T-helper 17 cell (primary cell): ENCODE data around the gene ANKS1B. TPM values are rescaled to one million over a fixed set of nuclear protein-coding genes. Genes with fewer than 3 reads are reported as not detected.

ENCODE experiments used
- ATAC-seq: fragments of 150-1000 bp; cut with Tn5 transposase; 2 replicates; pipeline ENCODE4 v1.10.0; 2021; ENCODE audit warnings: mild to moderate bottlenecking, moderate library complexity
- DNase-seq, 3 donors: peaks; one replicate each; pipeline versions ENCODE4 v3.0.0 to v3.0.0-alpha.2; 2020 to 2021
- H3K9me3 ChIP-seq: one replicate; pipeline ENCODE4 v1.7.0; 2013; ENCODE audit warnings: low read length, mild to moderate bottlenecking; ENCODE audit not compliant: control insufficient read depth, poor library complexity, severe bottlenecking
- H3K27ac Mint-ChIP-seq: one replicate; pipeline ENCODE4 v1.8.0; 2022; ENCODE audit warnings: mild to moderate bottlenecking, moderate library complexity, mixed read lengths
- H3K27me3 Mint-ChIP-seq: one replicate; pipeline ENCODE4 v1.8.0; 2022; ENCODE audit warnings: mixed read lengths
- H3K36me3 Mint-ChIP-seq: one replicate; pipeline ENCODE4 v1.8.0; 2022; ENCODE audit warnings: low read depth, mixed read lengths
- H3K4me1 Mint-ChIP-seq: one replicate; pipeline ENCODE4 v1.8.0; 2022; ENCODE audit warnings: mild to moderate bottlenecking, mixed read lengths
- H3K4me3 Mint-ChIP-seq: one replicate; pipeline ENCODE4 v1.8.0; 2022; ENCODE audit warnings: mild to moderate bottlenecking, moderate library complexity, mixed read lengths
- total RNA-seq, 4 donors: library from RNA in 2 of 4; stranded (reverse) in 2 of 4; gene quantifications; one replicate each; pipeline ENCODE4 v1.2.3 and lab custom pipeline; 2022 to 2026

ANKS1B gene
- total RNA-seq, 2 donors from 2014 or later = 0.35 to 1.2 TPM

- Mint-ChIP-seq H3K4me1 (peaks cover 4% of the 10 kb centered on the region), H3K27me3 (peaks cover 59% of the 10 kb centered on the region), H3K36me3 (peaks cover 2% of the 10 kb centered on the region), H3K4me3 (peak overlapping the region; percentile 81), H3K27ac (peak overlapping the region; percentile 39)
- no peaks in the 10 kb centered on the region for H3K9me3 ChIP-seq
- DNase-seq (no peak), ATAC-seq (no peak)
Measured at GRCh38 chr12:99983456-99984258, 1.1 kb downstream of the ANKS1B start.

GRCh38 chr12:99981639-99982190 is 3.0 kb downstream of the ANKS1B start:
- H3K36me3 Mint-ChIP-seq = peaks cover 2% of the 10 kb centered on the region
- H3K4me1 Mint-ChIP-seq = peaks cover 4% of the 10 kb centered on the region
- H3K27ac Mint-ChIP-seq = no peak overlapping the region
- no peak overlapping the region for H3K4me3 Mint-ChIP-seq
- ATAC-seq (no peak), DNase-seq (no peak)
- H3K27me3 Mint-ChIP-seq = peaks cover 57% of the 10 kb centered on the region
- H3K9me3 ChIP-seq = no peaks in the 10 kb centered on the region

DNA sequence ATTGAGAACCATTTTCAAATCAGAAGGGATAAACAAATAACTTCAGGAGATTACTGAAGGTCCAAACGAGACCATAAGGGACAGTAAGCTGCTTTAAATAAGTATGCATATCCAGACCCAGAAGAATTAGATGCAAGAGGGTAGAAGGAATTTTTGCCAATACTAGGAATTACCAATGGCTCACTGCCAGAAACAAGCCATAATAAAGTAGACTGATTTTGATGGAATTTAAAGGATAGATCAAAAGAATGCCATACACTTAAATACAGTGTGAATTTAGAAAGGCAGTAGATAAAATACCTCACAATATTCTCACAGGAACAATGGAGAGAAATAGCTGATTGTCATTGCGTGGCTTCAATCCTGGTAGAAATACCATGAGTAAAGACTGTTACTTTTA is 5.3 kb downstream of the ANKS1B start:
- Mint-ChIP-seq H3K27me3 (peaks cover 42% of the 10 kb centered on the region), H3K27ac (no peak overlapping the region), H3K4me3 (no peak overlapping the region), H3K36me3 (peaks cover 2% of the 10 kb centered on the region), H3K4me1 (no peaks in the 10 kb centered on the region)
- DNase-seq = no peak
- no peak for ATAC-seq
- no peaks in the 10 kb centered on the region for H3K9me3 ChIP-seq

DNA sequence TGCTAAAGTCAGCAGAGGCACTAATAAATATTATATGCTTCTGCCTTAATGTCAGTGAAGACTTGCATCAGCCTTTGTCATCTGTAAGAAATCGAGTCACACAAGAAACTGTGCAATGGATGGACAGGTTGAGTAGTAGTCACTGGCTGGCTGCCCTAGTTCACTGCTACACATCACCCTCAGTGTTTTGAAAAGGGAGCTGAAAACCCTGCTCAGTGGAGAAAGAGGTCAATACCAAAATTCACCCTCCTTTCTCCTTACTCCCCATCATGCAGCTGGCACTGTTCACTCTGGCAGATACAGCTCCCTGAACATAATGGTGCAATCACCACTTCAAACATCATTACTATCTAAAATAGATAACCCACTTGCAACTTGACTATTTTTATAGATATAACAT is 6.6 kb downstream of the ANKS1B start:
- peaks cover under 1% of the 10 kb centered on the region for H3K36me3 Mint-ChIP-seq
- H3K4me3 Mint-ChIP-seq = no peak overlapping the region
- no peak for DNase-seq
- H3K27me3 Mint-ChIP-seq = peaks cover 32% of the 10 kb centered on the region
- no peak overlapping the region for H3K27ac Mint-ChIP-seq
- H3K4me1 Mint-ChIP-seq = no peaks in the 10 kb centered on the region
- no peak for ATAC-seq
- no peaks in the 10 kb centered on the region for H3K9me3 ChIP-seq

DNA sequence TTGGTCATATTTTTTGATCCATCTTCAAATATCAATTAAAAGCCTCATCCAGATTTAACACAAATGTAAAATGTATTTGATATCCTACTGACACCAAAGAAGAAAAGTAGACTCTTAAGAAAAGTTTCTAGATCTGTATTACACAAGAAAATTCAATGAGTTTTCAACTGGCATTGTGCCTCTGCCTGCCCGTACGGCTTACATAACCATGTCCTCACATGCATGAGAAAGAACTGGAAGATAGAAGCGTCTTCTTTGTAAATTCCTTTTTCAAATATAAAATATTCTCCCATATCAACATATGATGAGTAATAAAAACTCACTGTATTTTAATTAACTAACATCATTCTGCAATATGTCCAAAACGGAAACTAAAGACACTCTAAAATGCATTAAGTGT is 7.2 kb downstream of the ANKS1B start:
- ATAC-seq (no peak), DNase-seq (no peak)
- Mint-ChIP-seq H3K4me1 (no peaks in the 10 kb centered on the region), H3K27me3 (peaks cover 26% of the 10 kb centered on the region), H3K4me3 (no peak overlapping the region), H3K27ac (no peak overlapping the region), H3K36me3 (no peaks in the 10 kb centered on the region)
- no peaks in the 10 kb centered on the region for H3K9me3 ChIP-seq

- Mint-ChIP-seq H3K27me3 (peaks cover 25% of the 10 kb centered on the region), H3K27ac (no peak overlapping the region), H3K4me3 (no peak overlapping the region), H3K36me3 (no peaks in the 10 kb centered on the region), H3K4me1 (no peaks in the 10 kb centered on the region)
- ATAC-seq = no peak
- no peaks in the 10 kb centered on the region for H3K9me3 ChIP-seq
- DNase-seq = no peak
Measured at GRCh38 chr12:99976762-99977161, 8.0 kb downstream of the ANKS1B start.

GRCh38 chr12:99975321-99975720 is 9.4 kb downstream of the ANKS1B start:
- no peak overlapping the region for H3K27ac Mint-ChIP-seq

DNA sequence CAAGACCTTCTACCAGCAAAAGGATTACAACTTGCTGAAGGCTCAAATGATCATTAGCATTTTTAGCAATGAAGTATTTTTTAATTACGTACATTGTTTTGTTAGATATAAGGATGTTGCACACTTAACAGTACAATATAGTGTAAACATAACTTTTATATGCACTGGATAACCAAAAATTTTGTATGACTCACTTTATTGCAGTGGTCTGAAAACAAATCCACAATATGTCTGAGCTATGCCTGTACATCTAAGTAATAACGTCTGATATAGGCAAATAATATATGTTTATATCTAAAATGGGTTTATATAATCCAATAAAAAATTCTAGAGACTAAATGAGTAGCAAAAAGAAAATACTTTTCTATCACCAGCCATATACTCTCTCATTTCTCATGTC is 10.6 kb downstream of the ANKS1B start:
- ATAC-seq (no peak), DNase-seq (no peak)
- no peak overlapping the region for H3K4me3 Mint-ChIP-seq
- no peak overlapping the region for H3K27ac Mint-ChIP-seq
- H3K9me3 ChIP-seq = no peaks in the 10 kb centered on the region
- no peaks in the 10 kb centered on the region for H3K4me1 Mint-ChIP-seq
- H3K27me3 Mint-ChIP-seq = peaks cover 16% of the 10 kb centered on the region
- H3K36me3 Mint-ChIP-seq = no peaks in the 10 kb centered on the region

More at GRCh38 chr12:99975321-99975720, 9.4 kb downstream of the ANKS1B start:
- Mint-ChIP-seq H3K27me3 (peaks cover 26% of the 10 kb centered on the region), H3K36me3 (no peaks in the 10 kb centered on the region), H3K4me1 (no peaks in the 10 kb centered on the region), H3K4me3 (no peak overlapping the region)
- ATAC-seq (no peak), DNase-seq (no peak)
- H3K9me3 ChIP-seq = no peaks in the 10 kb centered on the region

DNA sequence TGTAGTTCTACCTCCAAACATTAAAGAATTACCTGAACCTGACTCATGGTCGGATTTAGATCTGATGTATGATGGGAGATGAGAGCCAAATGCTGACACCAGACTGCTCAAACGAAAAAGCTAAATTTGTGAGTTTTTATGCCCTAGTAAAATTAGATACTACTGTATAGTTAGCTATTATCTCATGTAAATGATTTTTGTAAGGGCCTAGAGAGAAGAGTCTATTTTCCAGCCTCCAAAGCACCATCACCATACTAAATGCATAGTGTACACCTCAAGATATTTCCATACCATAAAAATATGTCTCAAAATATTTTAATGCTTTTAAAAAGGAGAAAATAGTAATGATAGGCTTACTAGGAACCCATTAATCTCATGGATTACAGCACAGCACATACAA is 18.3 kb downstream of the ANKS1B start:
- Mint-ChIP-seq H3K4me1 (no peaks in the 10 kb centered on the region), H3K4me3 (no peak overlapping the region), H3K27me3 (peaks cover 16% of the 10 kb centered on the region), H3K36me3 (no peaks in the 10 kb centered on the region), H3K27ac (no peak overlapping the region)
- H3K9me3 ChIP-seq = no peaks in the 10 kb centered on the region
- DNase-seq = no peak
- no peak for ATAC-seq

DNA sequence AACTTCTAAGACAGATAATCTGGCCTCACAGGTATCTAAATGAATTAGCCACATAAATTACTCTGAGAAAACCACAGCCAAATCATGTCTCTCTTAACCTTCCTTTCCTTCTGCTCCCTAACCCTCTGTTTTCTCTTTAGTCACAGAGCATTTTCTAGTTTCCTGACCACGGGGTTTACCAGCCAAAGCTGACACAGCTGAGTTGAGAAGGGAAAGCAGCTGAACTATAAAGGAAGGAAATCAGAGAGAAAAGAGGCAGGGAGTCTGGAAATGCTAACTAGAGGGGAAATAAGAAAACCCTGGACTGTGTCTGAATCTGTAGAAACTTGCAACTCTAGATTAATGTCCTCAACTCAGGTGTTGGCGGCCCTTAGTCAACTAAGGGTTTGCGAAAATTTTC is 24.4 kb downstream of the ANKS1B start:
- H3K27ac Mint-ChIP-seq = no peak overlapping the region
- ATAC-seq (no peak), DNase-seq (no peak)
- H3K4me3 Mint-ChIP-seq = no peak overlapping the region
- H3K9me3 ChIP-seq = no peaks in the 10 kb centered on the region
- H3K36me3 Mint-ChIP-seq = no peaks in the 10 kb centered on the region
- H3K27me3 Mint-ChIP-seq = peaks cover 11% of the 10 kb centered on the region
- no peaks in the 10 kb centered on the region for H3K4me1 Mint-ChIP-seq

GRCh38 chr12:99959549-99960170 is 25.1 kb downstream of the ANKS1B start:
- Mint-ChIP-seq H3K4me3 (no peak overlapping the region), H3K36me3 (no peaks in the 10 kb centered on the region), H3K27me3 (peaks cover 11% of the 10 kb centered on the region), H3K27ac (no peak overlapping the region), H3K4me1 (no peaks in the 10 kb centered on the region)
- ATAC-seq = no peak
- no peak for DNase-seq
- no peaks in the 10 kb centered on the region for H3K9me3 ChIP-seq

- H3K9me3 ChIP-seq = no peaks in the 10 kb centered on the region
- no peak for ATAC-seq
- no peak for DNase-seq
- Mint-ChIP-seq H3K4me3 (no peak overlapping the region), H3K27ac (no peak overlapping the region), H3K4me1 (no peaks in the 10 kb centered on the region), H3K27me3 (peaks cover 5% of the 10 kb centered on the region), H3K36me3 (no peaks in the 10 kb centered on the region)
Measured at GRCh38 chr12:99957866-99958466, 26.8 kb downstream of the ANKS1B start.

DNA sequence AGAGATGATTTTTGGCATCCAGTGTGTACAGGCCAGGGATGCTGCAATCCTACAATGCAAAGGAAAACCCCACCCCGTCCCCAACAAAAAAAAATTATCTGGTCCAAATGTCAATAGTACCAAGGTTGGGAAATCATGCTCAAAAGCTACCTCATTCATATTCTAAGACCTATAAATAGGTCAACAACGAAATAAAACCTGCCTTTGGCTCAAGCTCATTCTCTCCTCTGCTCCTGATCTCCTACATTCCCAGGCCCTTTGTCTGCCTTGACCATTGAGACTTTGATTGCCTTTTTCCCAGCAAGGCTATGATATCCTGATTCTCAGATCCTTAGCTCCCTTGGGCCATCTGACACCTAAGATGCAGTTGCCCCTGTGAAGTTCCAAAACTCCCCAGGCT is 30.0 kb downstream of the ANKS1B start:
- Mint-ChIP-seq H3K36me3 (no peaks in the 10 kb centered on the region), H3K4me1 (no peaks in the 10 kb centered on the region), H3K27ac (no peak overlapping the region), H3K27me3 (no peaks in the 10 kb centered on the region), H3K4me3 (no peak overlapping the region)
- DNase-seq (no peak), ATAC-seq (no peak)
- H3K9me3 ChIP-seq = no peaks in the 10 kb centered on the region
